Liver (tissue), 9 donors: ENCODE data around the gene FLNA. TPM values are rescaled to one million over a fixed set of nuclear protein-coding genes. Genes with fewer than 3 reads are reported as not detected.

Source experiments
- DNase-seq: peaks from one replicate; pipeline ENCODE4 v3.0.0-alpha.2; 2017; ENCODE audit warnings: low spot score
- H3K27ac ChIP-seq, 2 donors: one replicate each; pipeline ENCODE4 v1.7.0; 2013; ENCODE audit warnings: inconsistent platforms in 2 of 2, low read length in 2 of 2, control low read depth in 1 of 2, low read depth in 1 of 2, mild to moderate bottlenecking in 1 of 2
- H3K27me3 ChIP-seq, 4 donors: one replicate each; pipeline versions ENCODE4 v1.6.1 to v1.7.0; 2013; ENCODE audit warnings: low read length in 3 of 4, inconsistent platforms in 1 of 4, mild to moderate bottlenecking in 1 of 4, moderate library complexity in 1 of 4; ENCODE audit not compliant: control insufficient read depth in 4 of 4, insufficient read depth in 4 of 4
- H3K36me3 ChIP-seq, 4 donors: one replicate each; pipeline versions ENCODE4 v1.6.1 to v1.7.0; 2013; ENCODE audit warnings: low read length in 3 of 4, mild to moderate bottlenecking in 3 of 4, low read depth in 1 of 4, moderate library complexity in 1 of 4; ENCODE audit not compliant: control insufficient read depth in 4 of 4, insufficient read depth in 3 of 4
- H3K4me1 ChIP-seq, 4 donors: one replicate each; pipeline versions ENCODE4 v1.6.1 to v1.7.0; 2013; ENCODE audit warnings: low read length in 3 of 4, mild to moderate bottlenecking in 3 of 4, moderate library complexity in 1 of 4; ENCODE audit not compliant: control insufficient read depth in 4 of 4, insufficient read depth in 4 of 4
- H3K4me3 ChIP-seq, 3 donors: one replicate each; pipeline versions ENCODE4 v1.6.1 to v1.7.0; 2013; ENCODE audit warnings: low read length in 3 of 3, control low read depth in 1 of 3, low read depth in 1 of 3, mild to moderate bottlenecking in 1 of 3
- H3K9ac ChIP-seq, 2 donors: one replicate each; pipeline ENCODE4 v1.7.0; 2013; ENCODE audit warnings: low read length in 2 of 2, mild to moderate bottlenecking in 2 of 2, moderate library complexity in 2 of 2, control low read depth in 1 of 2, low read depth in 1 of 2
- H3K9me3 ChIP-seq, 4 donors: one replicate each; pipeline versions ENCODE4 v1.6.1 to v1.7.0; 2013; ENCODE audit warnings: low read length in 3 of 4; ENCODE audit not compliant: control insufficient read depth in 4 of 4
- FOXA1 ChIP-seq: IDR thresholded peaks from 2 replicates; pipeline ENCODE4 v1.6.1; 2016; ENCODE audit warnings: antibody characterized with exemption
- HNF4A ChIP-seq, 2 donors: conservative IDR thresholded peaks; 2 replicates each; pipeline ENCODE4 v1.6.1; 2016; ENCODE audit warnings: antibody characterized with exemption in 2 of 2, mild to moderate bottlenecking in 2 of 2
- HNF4G ChIP-seq: IDR thresholded peaks from 2 replicates; pipeline ENCODE4 v1.6.1; 2016; ENCODE audit warnings: antibody characterized with exemption
- NR2F2 ChIP-seq: IDR thresholded peaks from 2 replicates; pipeline ENCODE4 v1.6.1; 2016; ENCODE audit warnings: antibody characterized with exemption
- RAD21 ChIP-seq, 2 donors: IDR thresholded peaks; 2 replicates each; pipeline ENCODE4 v1.6.1; 2016; ENCODE audit warnings: antibody characterized with exemption in 2 of 2, mild to moderate bottlenecking in 2 of 2
- SP1 ChIP-seq: IDR thresholded peaks from 2 replicates; pipeline ENCODE4 v1.6.1; 2018; ENCODE audit warnings: antibody characterized with exemption, mild to moderate bottlenecking
- TAF1 ChIP-seq: conservative IDR thresholded peaks from 2 replicates; pipeline ENCODE4 v1.6.1; 2016; ENCODE audit warnings: antibody characterized with exemption, mild to moderate bottlenecking
- YY1 ChIP-seq: IDR thresholded peaks from 2 replicates; pipeline ENCODE4 v1.6.1; 2016; ENCODE audit warnings: antibody characterized with exemption, mild to moderate bottlenecking
- WGBS: extraction: QIAGEN DNeasy Blood & Tissue Kit; methylation state at CpG from one replicate; pipeline ENCODE4 v1.1.7; 2013; 5-methylcytosine and 5-hydroxymethylcytosine counted together
- polyA plus RNA-seq, 2 donors: library from polyadenylated mRNA; stranded (reverse) in 1 of 2; unstranded in 1 of 2; fragments of 200-250 nt in 1 of 2; fragments of >200 nt in 1 of 2; fragmentation: Nextera tagmentation in 1 of 2; extraction: Ambion mirVana in 1 of 2; gene quantifications; one replicate each; pipeline versions ENCODE4 v1.2.1 to v1.2.3, GENCODE V29; 2013 to 2015
- total RNA-seq, 2 donors: library from RNA; depleted of rRNA; stranded (reverse); fragments of >200 nt; gene quantifications; one replicate each; pipeline ENCODE4 v1.2.3, GENCODE V29; 2014
- TF ChIP-seq, protein P1 (sequence below): fragments of 150-350 bp; IDR thresholded peaks from 2 replicates; pipeline ENCODE4 v1.5.1; 2017; ENCODE audit warnings: improper control_type of control experiment, low read depth, low read length; ENCODE audit not compliant: missing input control
- TF ChIP-seq, protein P2 (sequence below): IDR thresholded peaks from 2 replicates; pipeline ENCODE4 v1.6.1; 2016; ENCODE audit warnings: antibody characterized with exemption
- TF ChIP-seq, protein P3 (sequence below): IDR thresholded peaks from 2 replicates; pipeline ENCODE4 v1.6.1; 2016; ENCODE audit warnings: antibody characterized with exemption
- TF ChIP-seq, protein P4 (sequence below): IDR thresholded peaks from 2 replicates; pipeline ENCODE4 v1.6.1; 2016; ENCODE audit warnings: antibody characterized with exemption
- TF ChIP-seq, protein P5 (sequence below): IDR thresholded peaks from 2 replicates; pipeline ENCODE4 v1.6.1; 2016; ENCODE audit warnings: antibody characterized with exemption, mild to moderate bottlenecking
- donor health status: healthy.
- donor health status: healthy.
- donor health status: healthy.
- donor health status: healthy.
- donor health status: healthy.

FLNA gene
- total and polyA plus RNA-seq, 4 donors = 23.4 to 152 (median 118) TPM

DNA sequence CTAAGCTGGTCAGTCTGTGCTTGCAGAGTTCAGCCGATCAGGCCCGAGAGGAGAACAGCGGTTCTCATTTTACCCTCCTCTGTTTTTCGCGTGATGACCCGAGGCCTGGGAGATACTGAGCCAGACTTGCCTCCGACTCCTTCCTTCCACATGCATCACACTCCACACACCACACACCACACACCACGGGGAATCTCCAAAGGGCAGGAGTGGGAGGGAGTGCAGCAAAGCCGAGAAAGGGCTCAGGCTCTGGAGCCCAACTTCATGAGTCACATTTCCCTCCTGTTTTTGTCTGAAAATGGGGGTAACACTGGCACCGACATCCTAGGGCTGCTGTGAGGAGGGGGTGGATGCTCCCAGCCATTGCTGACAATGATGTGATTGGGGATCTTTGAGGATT, 39.9 kb downstream of the FLNA start:
- Histone ChIP-seq H3K9me3 (no peaks in the 10 kb centered on the region), H3K4me1 (no peaks in the 10 kb centered on the region)

DNA sequence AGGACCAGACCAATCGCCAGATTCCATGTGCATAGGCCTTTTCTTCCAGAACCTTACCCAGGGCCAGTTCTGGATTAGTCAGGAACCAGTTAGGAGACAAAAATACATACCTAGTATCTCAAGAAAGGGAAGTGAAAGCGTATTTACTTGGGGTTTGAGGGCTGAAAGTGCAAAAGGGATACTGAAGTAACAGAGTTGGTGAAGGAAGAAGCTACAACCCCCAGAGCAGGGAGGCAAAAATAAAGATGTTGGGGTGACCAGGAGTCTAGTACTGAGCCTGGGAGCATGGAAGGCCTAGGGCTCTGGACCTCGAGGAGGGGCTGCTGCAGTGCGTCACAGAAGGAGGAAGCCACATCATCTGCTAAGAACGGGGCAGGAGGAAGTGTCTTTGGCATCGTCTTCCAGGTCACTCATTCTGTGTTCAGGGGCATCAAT, 40.6 kb downstream of the FLNA start:
- no peaks in the 10 kb centered on the region for H3K9me3 ChIP-seq
- H3K9ac ChIP-seq = no peak overlapping the region
- DNase-seq = no peak
- 79% methylated on average over 6 of the region's 6 CpGs for WGBS
- no peak overlapping the region for H3K4me3 ChIP-seq
- no peak for TF ChIP-seq RAD21 (IDR thresholded peaks at IDR 0.05)
- TF ChIP-seq, protein P1, sequence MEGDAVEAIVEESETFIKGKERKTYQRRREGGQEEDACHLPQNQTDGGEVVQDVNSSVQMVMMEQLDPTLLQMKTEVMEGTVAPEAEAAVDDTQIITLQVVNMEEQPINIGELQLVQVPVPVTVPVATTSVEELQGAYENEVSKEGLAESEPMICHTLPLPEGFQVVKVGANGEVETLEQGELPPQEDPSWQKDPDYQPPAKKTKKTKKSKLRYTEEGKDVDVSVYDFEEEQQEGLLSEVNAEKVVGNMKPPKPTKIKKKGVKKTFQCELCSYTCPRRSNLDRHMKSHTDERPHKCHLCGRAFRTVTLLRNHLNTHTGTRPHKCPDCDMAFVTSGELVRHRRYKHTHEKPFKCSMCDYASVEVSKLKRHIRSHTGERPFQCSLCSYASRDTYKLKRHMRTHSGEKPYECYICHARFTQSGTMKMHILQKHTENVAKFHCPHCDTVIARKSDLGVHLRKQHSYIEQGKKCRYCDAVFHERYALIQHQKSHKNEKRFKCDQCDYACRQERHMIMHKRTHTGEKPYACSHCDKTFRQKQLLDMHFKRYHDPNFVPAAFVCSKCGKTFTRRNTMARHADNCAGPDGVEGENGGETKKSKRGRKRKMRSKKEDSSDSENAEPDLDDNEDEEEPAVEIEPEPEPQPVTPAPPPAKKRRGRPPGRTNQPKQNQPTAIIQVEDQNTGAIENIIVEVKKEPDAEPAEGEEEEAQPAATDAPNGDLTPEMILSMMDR = no peak
- no peak for TF ChIP-seq TAF1
- TF ChIP-seq SP1 = no peak
- TF ChIP-seq HNF4A (conservative IDR thresholded peaks at IDR 0.05) = no peak
- TF ChIP-seq, protein P2, sequence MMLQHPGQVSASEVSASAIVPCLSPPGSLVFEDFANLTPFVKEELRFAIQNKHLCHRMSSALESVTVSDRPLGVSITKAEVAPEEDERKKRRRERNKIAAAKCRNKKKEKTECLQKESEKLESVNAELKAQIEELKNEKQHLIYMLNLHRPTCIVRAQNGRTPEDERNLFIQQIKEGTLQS = no peak
- no peaks in the 10 kb centered on the region for H3K27me3 ChIP-seq
- no peaks in the 10 kb centered on the region for H3K36me3 ChIP-seq
- H3K4me1 ChIP-seq = no peaks in the 10 kb centered on the region
- no peak overlapping the region for H3K27ac ChIP-seq

More for the DNA sequence above, 39.9 kb downstream of the FLNA start:
- Histone ChIP-seq H3K9ac (no peak overlapping the region), H3K36me3 (no peaks in the 10 kb centered on the region), H3K4me3 (no peak overlapping the region), H3K27ac (no peak overlapping the region), H3K27me3 (no peaks in the 10 kb centered on the region)
- DNase-seq = no peak
- WGBS = 89% methylated on average over 10 of the region's 10 CpGs
- no peak for TF ChIP-seq FOXA1
- no peak for TF ChIP-seq HNF4G
- no peak for TF ChIP-seq YY1
- TF ChIP-seq, protein P3, sequence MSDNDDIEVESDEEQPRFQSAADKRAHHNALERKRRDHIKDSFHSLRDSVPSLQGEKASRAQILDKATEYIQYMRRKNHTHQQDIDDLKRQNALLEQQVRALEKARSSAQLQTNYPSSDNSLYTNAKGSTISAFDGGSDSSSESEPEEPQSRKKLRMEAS = no peak
- TF ChIP-seq, protein P4, sequence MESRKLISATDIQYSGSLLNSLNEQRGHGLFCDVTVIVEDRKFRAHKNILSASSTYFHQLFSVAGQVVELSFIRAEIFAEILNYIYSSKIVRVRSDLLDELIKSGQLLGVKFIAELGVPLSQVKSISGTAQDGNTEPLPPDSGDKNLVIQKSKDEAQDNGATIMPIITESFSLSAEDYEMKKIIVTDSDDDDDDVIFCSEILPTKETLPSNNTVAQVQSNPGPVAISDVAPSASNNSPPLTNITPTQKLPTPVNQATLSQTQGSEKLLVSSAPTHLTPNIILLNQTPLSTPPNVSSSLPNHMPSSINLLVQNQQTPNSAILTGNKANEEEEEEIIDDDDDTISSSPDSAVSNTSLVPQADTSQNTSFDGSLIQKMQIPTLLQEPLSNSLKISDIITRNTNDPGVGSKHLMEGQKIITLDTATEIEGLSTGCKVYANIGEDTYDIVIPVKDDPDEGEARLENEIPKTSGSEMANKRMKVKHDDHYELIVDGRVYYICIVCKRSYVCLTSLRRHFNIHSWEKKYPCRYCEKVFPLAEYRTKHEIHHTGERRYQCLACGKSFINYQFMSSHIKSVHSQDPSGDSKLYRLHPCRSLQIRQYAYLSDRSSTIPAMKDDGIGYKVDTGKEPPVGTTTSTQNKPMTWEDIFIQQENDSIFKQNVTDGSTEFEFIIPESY = no peak
- TF ChIP-seq, protein P1 = no peak
- TF ChIP-seq, protein P5, sequence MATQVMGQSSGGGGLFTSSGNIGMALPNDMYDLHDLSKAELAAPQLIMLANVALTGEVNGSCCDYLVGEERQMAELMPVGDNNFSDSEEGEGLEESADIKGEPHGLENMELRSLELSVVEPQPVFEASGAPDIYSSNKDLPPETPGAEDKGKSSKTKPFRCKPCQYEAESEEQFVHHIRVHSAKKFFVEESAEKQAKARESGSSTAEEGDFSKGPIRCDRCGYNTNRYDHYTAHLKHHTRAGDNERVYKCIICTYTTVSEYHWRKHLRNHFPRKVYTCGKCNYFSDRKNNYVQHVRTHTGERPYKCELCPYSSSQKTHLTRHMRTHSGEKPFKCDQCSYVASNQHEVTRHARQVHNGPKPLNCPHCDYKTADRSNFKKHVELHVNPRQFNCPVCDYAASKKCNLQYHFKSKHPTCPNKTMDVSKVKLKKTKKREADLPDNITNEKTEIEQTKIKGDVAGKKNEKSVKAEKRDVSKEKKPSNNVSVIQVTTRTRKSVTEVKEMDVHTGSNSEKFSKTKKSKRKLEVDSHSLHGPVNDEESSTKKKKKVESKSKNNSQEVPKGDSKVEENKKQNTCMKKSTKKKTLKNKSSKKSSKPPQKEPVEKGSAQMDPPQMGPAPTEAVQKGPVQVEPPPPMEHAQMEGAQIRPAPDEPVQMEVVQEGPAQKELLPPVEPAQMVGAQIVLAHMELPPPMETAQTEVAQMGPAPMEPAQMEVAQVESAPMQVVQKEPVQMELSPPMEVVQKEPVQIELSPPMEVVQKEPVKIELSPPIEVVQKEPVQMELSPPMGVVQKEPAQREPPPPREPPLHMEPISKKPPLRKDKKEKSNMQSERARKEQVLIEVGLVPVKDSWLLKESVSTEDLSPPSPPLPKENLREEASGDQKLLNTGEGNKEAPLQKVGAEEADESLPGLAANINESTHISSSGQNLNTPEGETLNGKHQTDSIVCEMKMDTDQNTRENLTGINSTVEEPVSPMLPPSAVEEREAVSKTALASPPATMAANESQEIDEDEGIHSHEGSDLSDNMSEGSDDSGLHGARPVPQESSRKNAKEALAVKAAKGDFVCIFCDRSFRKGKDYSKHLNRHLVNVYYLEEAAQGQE = no peak
- TF ChIP-seq NR2F2 = no peak
- no peak for TF ChIP-seq TAF1
